Breast epithelium (tissue), 3 donors: ENCODE data around the gene XRCC6.

Experiments used
- POLR2A ChIP-seq: fragments of 450-650 bp; IDR thresholded peaks from one replicate; pipeline ENCODE4 v1.6.1; 2016; ENCODE audit warnings: antibody characterized with exemption, mild to moderate bottlenecking, moderate library complexity
- POLR2AphosphoS5 ChIP-seq, 3 donors: sonication (generic); formaldehyde crosslinking; IDR thresholded peaks; one replicate each; pipeline ENCODE4 v1.6.1; 2017; ENCODE audit warnings: antibody characterized with exemption in 3 of 3

GRCh38 chr22:41658869-41659268 lies 37.8 kb downstream of the XRCC6 start:
- no peak for TF ChIP-seq POLR2A
- TF ChIP-seq POLR2AphosphoS5 (IDR thresholded peaks at IDR 0.05), result no peak
